Duodenal mucosa (tissue), 2 donors: Measurements from ENCODE around the gene CAMLG.

ENCODE experiments used
- H3K27ac ChIP-seq: one replicate; pipeline ENCODE4 v1.7.0; 2013; ENCODE audit warnings: low read depth, low read length
- H3K27me3 ChIP-seq, 2 donors: one replicate each; pipeline ENCODE4 v1.7.0; 2013; ENCODE audit warnings: low read length in 2 of 2, control low read depth in 1 of 2; ENCODE audit not compliant: insufficient read depth in 2 of 2, control insufficient read depth in 1 of 2
- H3K36me3 ChIP-seq, 2 donors: one replicate each; pipeline ENCODE4 v1.7.0; 2013; ENCODE audit warnings: low read length in 2 of 2, control low read depth in 1 of 2; ENCODE audit not compliant: insufficient read depth in 2 of 2, control insufficient read depth in 1 of 2
- H3K4me1 ChIP-seq, 2 donors: one replicate each; pipeline ENCODE4 v1.7.0; 2013; ENCODE audit warnings: low read length in 2 of 2, control low read depth in 1 of 2; ENCODE audit not compliant: insufficient read depth in 2 of 2, control insufficient read depth in 1 of 2
- H3K4me3 ChIP-seq, 2 donors: one replicate each; pipeline ENCODE4 v1.7.0; 2013; ENCODE audit warnings: low read length in 2 of 2, low read depth in 1 of 2
- H3K9ac ChIP-seq, 2 donors: one replicate each; pipeline ENCODE4 v1.7.0; 2013; ENCODE audit warnings: low read length in 2 of 2, low read depth in 1 of 2
- H3K9me3 ChIP-seq, 2 donors: one replicate each; pipeline ENCODE4 v1.7.0; 2013; ENCODE audit warnings: low read length in 2 of 2, control low read depth in 1 of 2; ENCODE audit not compliant: control insufficient read depth in 1 of 2

The CAMLG gene

GRCh38 chr5:134798468-134798867, 60.1 kb downstream of the CAMLG start:
- H3K9ac ChIP-seq, result no peak overlapping the region
- no peak overlapping the region for H3K27ac ChIP-seq
- H3K4me1 ChIP-seq, result no peaks in the 10 kb centered on the region
- no peaks in the 10 kb centered on the region for H3K27me3 ChIP-seq
- H3K9me3 ChIP-seq, result no peaks in the 10 kb centered on the region
- peaks cover 21 to 64% of the 10 kb centered on the region in 2 donors for H3K36me3 ChIP-seq
- H3K4me3 ChIP-seq, result no peak overlapping the region
